GM23248 (cell line): ENCODE measurements around the gene KCND3. TPM values are rescaled to one million over a fixed set of nuclear protein-coding genes. Genes with fewer than 3 reads are reported as not detected.

ENCODE experiments used
- DNase-seq: peaks from one replicate; pipeline ENCODE4 v3.0.0-alpha.2; 2015
- H2AFZ ChIP-seq: fragments of 200-600 bp; sonication (generic); 2 replicates; pipeline ENCODE4 v1.6.1; 2016; ENCODE audit warnings: antibody characterized with exemption
- H3F3A ChIP-seq: fragments of 200-600 bp; sonication (generic); 2 replicates; pipeline ENCODE4 v1.6.1; 2016; ENCODE audit warnings: mild to moderate bottlenecking, antibody characterized with exemption, mixed run types; ENCODE audit not compliant: insufficient read depth
- H3K27ac ChIP-seq: fragments of 200-600 bp; sonication (generic); 2 replicates; pipeline ENCODE4 v1.5.1; 2016; ENCODE audit warnings: mild to moderate bottlenecking
- H3K27me3 ChIP-seq: fragments of 200-600 bp; sonication (generic); replicated peaks from 2 replicates; pipeline ENCODE4 v1.6.1; 2016; ENCODE audit warnings: mild to moderate bottlenecking; ENCODE audit not compliant: insufficient read depth
- H3K36me3 ChIP-seq: fragments of 200-600 bp; sonication (generic); 2 replicates; pipeline ENCODE4 v1.6.1; 2016; ENCODE audit warnings: low read depth, mild to moderate bottlenecking
- H3K4me1 ChIP-seq: fragments of 200-600 bp; sonication (generic); 2 replicates; pipeline ENCODE4 v1.6.1; 2016; ENCODE audit warnings: mild to moderate bottlenecking; ENCODE audit not compliant: insufficient read depth
- H3K4me2 ChIP-seq: fragments of 200-600 bp; sonication (generic); one replicate; pipeline ENCODE4 v1.6.1; 2016; ENCODE audit warnings: mild to moderate bottlenecking; ENCODE audit not compliant: unreplicated experiment
- H3K4me3 ChIP-seq: fragments of 200-600 bp; sonication (generic); 2 replicates; pipeline ENCODE4 v1.5.1; 2016; ENCODE audit warnings: mild to moderate bottlenecking
- H3K79me2 ChIP-seq: fragments of 200-600 bp; sonication (generic); 2 replicates; pipeline ENCODE4 v1.6.1; 2016; ENCODE audit warnings: mild to moderate bottlenecking; ENCODE audit not compliant: insufficient read depth
- H3K9ac ChIP-seq: fragments of 200-600 bp; sonication (generic); 2 replicates; pipeline ENCODE4 v1.6.1; 2016; ENCODE audit warnings: mild to moderate bottlenecking
- H3K9me2 ChIP-seq: fragments of 200-600 bp; sonication (generic); 2 replicates; pipeline ENCODE4 v1.6.1; 2016; ENCODE audit warnings: mixed run types, mild to moderate bottlenecking, moderate library complexity; ENCODE audit not compliant: insufficient read depth
- H3K9me3 ChIP-seq: fragments of 200-600 bp; sonication (generic); one replicate; pipeline ENCODE4 v1.6.1; 2017; ENCODE audit warnings: low read depth
- H4K20me1 ChIP-seq: fragments of 200-600 bp; sonication (generic); 2 replicates; pipeline ENCODE4 v1.6.0; 2016; ENCODE audit not compliant: insufficient read depth
- EZH2 ChIP-seq: fragments of 200-600 bp; sonication (generic); IDR thresholded peaks from 2 replicates; pipeline ENCODE4 v1.6.1; 2018; ENCODE audit warnings: antibody characterized with exemption, mild to moderate bottlenecking; ENCODE audit not compliant: insufficient read depth, poor library complexity, severe bottlenecking
- EZH2phosphoT487 ChIP-seq: fragments of 200-600 bp; sonication (generic); IDR thresholded peaks from 2 replicates; pipeline ENCODE4 v1.6.1; 2018; ENCODE audit warnings: antibody characterized with exemption, moderate library complexity, mild to moderate bottlenecking, low read depth; ENCODE audit not compliant: insufficient read depth
- WGBS, 2 experiments: methylation state at CpG; one replicate each; pipeline ENCODE4 v1.1.6; 2015 to 2017; ENCODE audit warnings: low lambda C conversion rate in 2 of 2, low coverage in 1 of 2; ENCODE audit errors: missing lambda C conversion rate in 2 of 2; 5-methylcytosine and 5-hydroxymethylcytosine counted together
- in situ Hi-C: fragments of 300-500 bp; cut with MboI; formaldehyde crosslinking; loops from 2 replicates; pipeline ENCODE4 v1.15.0; 2020
- polyA plus RNA-seq: library from polyadenylated mRNA; unstranded; fragments of >200 nt; fragmentation: Nextera tagmentation; extraction: Ambion mirVana; gene quantifications from 2 replicates; pipeline ENCODE4 v1.2.1, GENCODE V29; 2016
- total RNA-seq: library from RNA; depleted of rRNA; stranded (reverse); fragments of >200 nt; shearing (Covaris generic); gene quantifications from 2 replicates; pipeline ENCODE4 v1.2.3, GENCODE V29; 2014

The KCND3 gene
- total and polyA plus RNA-seq, 2 experiments from 2014 or later = 0.08 to 0.22 TPM

DNA sequence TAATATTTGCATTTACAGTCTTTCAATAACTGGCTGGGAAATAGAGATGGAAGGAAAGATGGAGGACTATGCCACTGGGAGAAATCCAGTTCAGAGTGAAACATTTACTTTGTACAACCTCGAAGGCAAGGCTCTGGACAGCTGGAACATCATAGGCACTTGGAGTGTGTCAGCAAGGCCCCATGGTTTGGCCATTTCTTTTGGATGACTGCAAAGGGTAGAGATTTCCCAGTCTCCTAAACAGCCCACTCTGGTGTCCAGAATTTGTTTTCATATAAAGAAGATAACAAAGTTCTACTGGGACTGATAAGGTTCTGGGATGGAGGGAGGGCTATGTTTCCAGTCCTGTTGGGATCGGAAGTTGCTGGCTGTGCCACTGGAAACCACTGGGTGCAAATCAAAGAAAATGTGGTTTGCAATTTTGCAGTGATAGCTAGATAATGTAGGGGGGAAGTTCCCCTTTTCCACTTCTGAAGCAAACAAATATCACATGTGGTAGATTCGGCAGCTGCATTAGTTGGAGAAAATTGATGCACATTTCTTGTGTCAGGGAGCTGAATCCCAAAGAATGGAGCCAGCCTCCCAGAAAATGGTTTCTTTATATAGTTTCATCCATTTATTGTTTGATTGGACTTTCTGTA, 16.2 kb downstream of the KCND3 start:
- TF ChIP-seq EZH2 = no peak
- TF ChIP-seq EZH2phosphoT487 = no peak
- no peaks in the 10 kb centered on the region for H4K20me1 ChIP-seq
- no peak overlapping the region for H3K9ac ChIP-seq
- no peak overlapping the region for H3K4me2 ChIP-seq
- no peaks in the 10 kb centered on the region for H3K79me2 ChIP-seq
- H3K4me3 ChIP-seq = no peak overlapping the region
- H3K27me3 ChIP-seq = no peaks in the 10 kb centered on the region
- H3K4me1 ChIP-seq = no peaks in the 10 kb centered on the region
- H3F3A ChIP-seq = no peaks in the 10 kb centered on the region
- in situ Hi-C loops = no loop called here
- no peaks in the 10 kb centered on the region for H3K36me3 ChIP-seq
- WGBS, 2 experiments = 47% methylated on average over 3 of the region's 3 CpGs
- no peaks in the 10 kb centered on the region for H3K9me3 ChIP-seq
- H3K9me2 ChIP-seq = no peaks in the 10 kb centered on the region
- H3K27ac ChIP-seq = no peak overlapping the region
- H2AFZ ChIP-seq = no peak overlapping the region
- DNase-seq = no peak

DNA sequence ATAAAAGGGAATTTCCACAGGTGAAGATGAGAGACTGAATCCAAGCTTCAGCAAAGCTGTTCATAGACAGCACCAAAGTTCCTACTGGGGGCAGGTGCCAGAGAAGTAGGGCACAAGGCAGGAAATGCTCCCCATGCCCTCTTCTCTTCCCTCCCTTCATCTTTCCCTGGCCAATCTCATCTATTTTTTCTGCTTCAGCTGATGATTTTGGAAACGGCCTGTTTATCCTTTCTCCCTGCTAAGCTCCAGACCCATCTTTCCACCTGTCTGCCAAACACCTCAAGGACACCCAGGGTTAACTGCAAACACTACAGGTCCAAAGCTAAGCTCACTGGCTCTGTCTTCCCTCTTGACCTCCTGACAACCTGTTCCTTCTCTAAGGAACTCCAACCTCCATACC, 18.1 kb downstream of the KCND3 start:
- H3K4me2 ChIP-seq = no peak overlapping the region
- H3K4me1 ChIP-seq = no peaks in the 10 kb centered on the region
- no peaks in the 10 kb centered on the region for H3K9me3 ChIP-seq
- WGBS, 2 experiments = 8 to 13% methylated on average over 1 of the region's 1 CpG
- H2AFZ ChIP-seq = no peak overlapping the region
- in situ Hi-C loops = no loop called here
- DNase-seq = no peak
- H3K9me2 ChIP-seq = no peaks in the 10 kb centered on the region
- no peaks in the 10 kb centered on the region for H3K36me3 ChIP-seq
- no peak overlapping the region for H3K9ac ChIP-seq
- H3K79me2 ChIP-seq = no peaks in the 10 kb centered on the region
- no peaks in the 10 kb centered on the region for H3K27me3 ChIP-seq
- TF ChIP-seq EZH2 (no peak), EZH2phosphoT487 (no peak)
- H3K4me3 ChIP-seq = no peak overlapping the region
- no peaks in the 10 kb centered on the region for H3F3A ChIP-seq
- H3K27ac ChIP-seq = no peak overlapping the region
- no peaks in the 10 kb centered on the region for H4K20me1 ChIP-seq

DNA sequence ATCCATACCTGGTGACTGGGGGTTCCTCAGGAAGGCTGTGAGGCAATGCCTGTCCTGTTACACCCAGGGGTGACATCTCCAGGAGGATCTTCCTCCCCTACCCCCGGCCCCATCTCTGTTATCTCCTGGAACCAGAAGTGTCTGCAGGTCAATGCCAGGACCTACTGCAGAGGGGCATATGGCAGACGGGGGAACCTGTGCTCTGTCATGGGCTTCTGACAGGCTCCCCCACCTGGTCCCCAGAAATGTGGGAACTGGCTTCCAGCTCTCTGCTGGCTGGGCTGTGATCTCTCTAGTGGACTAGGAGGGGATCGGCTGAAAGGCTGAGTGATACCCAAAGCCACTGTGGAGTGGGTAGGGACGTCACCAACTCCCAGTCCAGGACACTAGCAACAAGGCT, 21.0 kb downstream of the KCND3 start:
- Histone ChIP-seq H3K27me3 (0 out of 2 replicates have a peak, but pooled peaks cover under 1% of the 10 kb centered on the region), H3K27ac (no peak overlapping the region), H2AFZ (no peak overlapping the region), H3K79me2 (no peaks in the 10 kb centered on the region), H3K9ac (no peak overlapping the region), H3K4me1 (no peaks in the 10 kb centered on the region), H3F3A (no peaks in the 10 kb centered on the region), H3K9me3 (no peaks in the 10 kb centered on the region), H4K20me1 (no peaks in the 10 kb centered on the region), H3K4me3 (no peak overlapping the region), H3K9me2 (no peaks in the 10 kb centered on the region), H3K36me3 (no peaks in the 10 kb centered on the region), H3K4me2 (no peak overlapping the region)
- in situ Hi-C loops = no loop called here
- TF ChIP-seq EZH2phosphoT487 = no peak
- no peak for TF ChIP-seq EZH2
- no peak for DNase-seq
- 33 to 38% methylated on average over 4 of the region's 4 CpGs for WGBS, 2 experiments

DNA sequence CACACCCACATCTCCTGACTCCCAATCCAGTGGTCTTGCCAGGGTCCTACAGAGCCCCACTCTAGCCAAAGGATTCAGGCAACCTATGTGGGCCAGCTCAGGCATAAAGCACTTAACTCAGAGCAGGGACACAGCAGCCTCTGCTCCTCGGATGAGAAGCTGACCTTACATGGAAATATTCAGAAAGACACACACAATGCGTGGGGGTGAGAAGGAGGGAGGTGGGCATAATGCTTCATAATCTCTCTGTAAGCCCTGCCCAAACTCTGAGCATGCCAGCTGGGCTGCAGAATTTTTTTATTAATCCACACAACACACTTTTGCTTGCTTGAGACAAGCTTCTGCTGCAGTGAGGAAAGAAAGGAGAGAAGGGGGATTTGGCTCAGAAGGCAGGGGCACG, 21.6 kb downstream of the KCND3 start:
- H3K27ac ChIP-seq = no peak overlapping the region
- H3K9ac ChIP-seq = no peak overlapping the region
- no peak overlapping the region for H3K4me3 ChIP-seq
- no peaks in the 10 kb centered on the region for H3K36me3 ChIP-seq
- no peaks in the 10 kb centered on the region for H3K4me1 ChIP-seq
- H3K79me2 ChIP-seq = no peaks in the 10 kb centered on the region
- in situ Hi-C loops = no loop called here
- DNase-seq = no peak
- peaks cover 6% of the 10 kb centered on the region; the same call in 1 of the 2 replicates for H3K27me3 ChIP-seq
- no peak for TF ChIP-seq EZH2phosphoT487
- TF ChIP-seq EZH2 = no peak
- no peaks in the 10 kb centered on the region for H3F3A ChIP-seq
- H2AFZ ChIP-seq = no peak overlapping the region
- H4K20me1 ChIP-seq = no peaks in the 10 kb centered on the region
- no peak overlapping the region for H3K4me2 ChIP-seq
- 22% methylated on average over 3 of the region's 3 CpGs for WGBS, 2 experiments
- H3K9me3 ChIP-seq = no peaks in the 10 kb centered on the region
- H3K9me2 ChIP-seq = no peaks in the 10 kb centered on the region

DNA sequence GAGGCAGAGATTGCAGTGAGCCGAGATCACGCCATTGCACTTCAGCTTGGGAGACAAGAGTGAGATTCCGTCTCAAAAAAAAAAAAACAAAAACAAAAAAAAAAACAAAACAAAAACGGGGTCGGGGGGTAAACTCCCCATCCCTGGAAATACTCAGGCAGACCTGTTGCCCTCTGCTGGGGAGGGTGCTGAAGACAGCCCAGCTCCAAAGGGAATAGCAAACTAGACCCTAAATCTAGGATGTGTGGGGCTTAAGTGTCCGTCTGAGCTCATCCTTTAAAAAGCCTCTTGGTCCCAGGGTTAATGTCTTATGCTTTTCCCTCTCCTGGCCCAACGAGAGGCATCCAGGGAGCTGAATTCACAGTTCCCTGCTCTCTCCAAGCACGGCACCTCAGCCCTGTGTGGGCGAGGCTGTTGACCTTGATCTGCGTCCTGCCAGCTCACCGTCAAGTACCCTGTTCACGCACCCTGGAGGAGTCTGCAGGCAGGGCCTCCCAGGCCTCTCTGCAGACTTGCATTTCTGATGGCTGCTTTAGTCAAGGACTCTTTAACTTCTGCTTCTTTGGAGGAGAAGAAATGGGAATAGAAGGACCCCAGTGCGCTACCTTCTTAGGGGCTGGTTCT, 22.3 kb downstream of the KCND3 start:
- H3K27me3 ChIP-seq = peaks cover 6% of the 10 kb centered on the region; the same call in 1 of the 2 replicates
- no peak overlapping the region for H3K27ac ChIP-seq
- in situ Hi-C loops = no loop called here
- WGBS, 2 experiments = 55 to 69% methylated on average over 13 of the region's 13 CpGs
- no peaks in the 10 kb centered on the region for H3K9me2 ChIP-seq
- no peaks in the 10 kb centered on the region for H3K9me3 ChIP-seq
- H4K20me1 ChIP-seq = no peaks in the 10 kb centered on the region
- no peak overlapping the region for H2AFZ ChIP-seq
- H3K9ac ChIP-seq = no peak overlapping the region
- no peaks in the 10 kb centered on the region for H3K36me3 ChIP-seq
- no peaks in the 10 kb centered on the region for H3F3A ChIP-seq
- TF ChIP-seq EZH2phosphoT487 = no peak
- no peak for TF ChIP-seq EZH2
- H3K4me1 ChIP-seq = no peaks in the 10 kb centered on the region
- no peak overlapping the region for H3K4me2 ChIP-seq
- DNase-seq = no peak
- no peak overlapping the region for H3K4me3 ChIP-seq
- H3K79me2 ChIP-seq = no peaks in the 10 kb centered on the region
